Neural progenitor cell (in vitro differentiated cells): ENCODE results near the gene UEVLD. TPM values are rescaled to one million over a fixed set of nuclear protein-coding genes. Genes with fewer than 3 reads are reported as not detected.

ENCODE experiments used
- DNase-seq: peaks from one replicate; pipeline ENCODE4 v3.0.0-alpha.2; 2016; ENCODE audit warnings: low spot score
- H2AFZ ChIP-seq: fragments of 200-600 bp; sonication (generic); replicated peaks from 2 replicates; pipeline ENCODE4 v1.6.1; 2016; ENCODE audit warnings: antibody characterized with exemption
- H3F3A ChIP-seq: fragments of 200-600 bp; sonication (generic); 2 replicates; pipeline ENCODE4 v1.6.1; 2016; ENCODE audit warnings: antibody characterized with exemption, low read depth
- H3K27ac ChIP-seq: fragments of 200-600 bp; sonication (generic); 2 replicates; pipeline ENCODE4 v1.5.1; 2016; ENCODE audit warnings: mild to moderate bottlenecking
- H3K27me3 ChIP-seq: fragments of 200-600 bp; sonication (generic); 2 replicates; pipeline ENCODE4 v1.6.1; 2016; ENCODE audit warnings: mild to moderate bottlenecking, moderate library complexity
- H3K36me3 ChIP-seq: fragments of 200-600 bp; sonication (generic); 2 replicates; pipeline ENCODE4 v1.5.1; 2016
- H3K4me1 ChIP-seq: fragments of 200-600 bp; sonication (generic); 2 replicates; pipeline ENCODE4 v1.6.1; 2016; ENCODE audit warnings: mixed run types
- H3K4me2 ChIP-seq: fragments of 200-600 bp; sonication (generic); 2 replicates; pipeline ENCODE4 v1.6.1; 2016
- H3K4me3 ChIP-seq: fragments of 200-600 bp; sonication (generic); 2 replicates; pipeline ENCODE4 v1.5.1; 2016
- H3K79me2 ChIP-seq: fragments of 200-600 bp; sonication (generic); 2 replicates; pipeline ENCODE4 v1.6.1; 2016; ENCODE audit warnings: low read depth
- H3K9ac ChIP-seq: fragments of 200-600 bp; sonication (generic); 2 replicates; pipeline ENCODE4 v1.6.1; 2016
- H3K9me3 ChIP-seq: fragments of 200-600 bp; sonication (generic); 2 replicates; pipeline ENCODE4 v1.5.1; 2016; ENCODE audit warnings: low read depth
- H4K20me1 ChIP-seq: fragments of 200-600 bp; sonication (generic); 2 replicates; pipeline ENCODE4 v1.6.1; 2016; ENCODE audit warnings: low read depth
- H3K27ac Mint-ChIP-seq: 3 replicates; pipeline ENCODE4 v1.8.0; 2021; ENCODE audit warnings: mixed read lengths
- H3K27me3 Mint-ChIP-seq: 2 replicates; pipeline ENCODE4 v1.8.0; 2022; ENCODE audit warnings: low read depth, mild to moderate bottlenecking, inconsistent platforms, moderate library complexity, mixed read lengths; ENCODE audit not compliant: insufficient read depth
- H3K36me3 Mint-ChIP-seq: 3 replicates; pipeline ENCODE4 v1.8.0; 2021; ENCODE audit warnings: mixed read lengths
- H3K4me1 Mint-ChIP-seq: 3 replicates; pipeline ENCODE4 v1.8.0; 2021; ENCODE audit warnings: mixed read lengths
- H3K4me3 Mint-ChIP-seq: 3 replicates; pipeline ENCODE4 v1.8.0; 2021; ENCODE audit warnings: mild to moderate bottlenecking, moderate library complexity, mixed read lengths
- H3K9me3 Mint-ChIP-seq: 3 replicates; pipeline ENCODE4 v1.8.0; 2020; ENCODE audit warnings: mixed read lengths
- EZH2 ChIP-seq: fragments of 200-600 bp; sonication (generic); IDR thresholded peaks from 2 replicates; pipeline ENCODE4 v1.6.1; 2017; ENCODE audit warnings: antibody characterized with exemption, mild to moderate bottlenecking, moderate library complexity
- EZH2phosphoT487 ChIP-seq: fragments of 200-600 bp; sonication (generic); IDR thresholded peaks from 2 replicates; pipeline ENCODE4 v1.6.1; 2017; ENCODE audit warnings: antibody characterized with exemption
- total RNA-seq: library from RNA; depleted of rRNA; stranded (reverse); fragments of >200 nt; gene quantifications from 2 replicates; pipeline ENCODE4 v1.2.3, GENCODE V29; 2015; ENCODE audit warnings: low replicate concordance
- TF ChIP-seq, protein P1 (sequence below): fragments of 200-600 bp; sonication (generic); IDR thresholded peaks from 2 replicates; pipeline ENCODE4 v1.5.1; 2017; ENCODE audit warnings: antibody characterized with exemption, mild to moderate bottlenecking

Gene UEVLD
- total RNA-seq, 1 donor from 2014 or later: 20.4 TPM

- TF ChIP-seq, protein P1, sequence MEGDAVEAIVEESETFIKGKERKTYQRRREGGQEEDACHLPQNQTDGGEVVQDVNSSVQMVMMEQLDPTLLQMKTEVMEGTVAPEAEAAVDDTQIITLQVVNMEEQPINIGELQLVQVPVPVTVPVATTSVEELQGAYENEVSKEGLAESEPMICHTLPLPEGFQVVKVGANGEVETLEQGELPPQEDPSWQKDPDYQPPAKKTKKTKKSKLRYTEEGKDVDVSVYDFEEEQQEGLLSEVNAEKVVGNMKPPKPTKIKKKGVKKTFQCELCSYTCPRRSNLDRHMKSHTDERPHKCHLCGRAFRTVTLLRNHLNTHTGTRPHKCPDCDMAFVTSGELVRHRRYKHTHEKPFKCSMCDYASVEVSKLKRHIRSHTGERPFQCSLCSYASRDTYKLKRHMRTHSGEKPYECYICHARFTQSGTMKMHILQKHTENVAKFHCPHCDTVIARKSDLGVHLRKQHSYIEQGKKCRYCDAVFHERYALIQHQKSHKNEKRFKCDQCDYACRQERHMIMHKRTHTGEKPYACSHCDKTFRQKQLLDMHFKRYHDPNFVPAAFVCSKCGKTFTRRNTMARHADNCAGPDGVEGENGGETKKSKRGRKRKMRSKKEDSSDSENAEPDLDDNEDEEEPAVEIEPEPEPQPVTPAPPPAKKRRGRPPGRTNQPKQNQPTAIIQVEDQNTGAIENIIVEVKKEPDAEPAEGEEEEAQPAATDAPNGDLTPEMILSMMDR: no peak
- TF ChIP-seq EZH2 (no peak), EZH2phosphoT487 (no peak)
- Histone ChIP-seq H3K4me2 (no peak overlapping the region), H3F3A (no peaks in the 10 kb centered on the region), H3K4me1 (no peaks in the 10 kb centered on the region), H4K20me1 (no peaks in the 10 kb centered on the region), H3K27me3 (no peaks in the 10 kb centered on the region), H3K27ac (no peak overlapping the region), H3K79me2 (no peaks in the 10 kb centered on the region), H2AFZ (no peak overlapping the region), H3K36me3 (no peaks in the 10 kb centered on the region), H3K9me3 (no peaks in the 10 kb centered on the region), H3K9ac (no peak overlapping the region), H3K4me3 (no peak overlapping the region)
- Mint-ChIP-seq H3K36me3 (peaks cover 4% of the 10 kb centered on the region), H3K9me3 (no peaks in the 10 kb centered on the region), H3K4me3 (no peak overlapping the region), H3K4me1 (no peaks in the 10 kb centered on the region), H3K27me3 (no peaks in the 10 kb centered on the region), H3K27ac (no peak overlapping the region)
- no peak for DNase-seq
Observed at GRCh38 chr11:18567081-18567480, 21.5 kb downstream of the UEVLD start.

DNA sequence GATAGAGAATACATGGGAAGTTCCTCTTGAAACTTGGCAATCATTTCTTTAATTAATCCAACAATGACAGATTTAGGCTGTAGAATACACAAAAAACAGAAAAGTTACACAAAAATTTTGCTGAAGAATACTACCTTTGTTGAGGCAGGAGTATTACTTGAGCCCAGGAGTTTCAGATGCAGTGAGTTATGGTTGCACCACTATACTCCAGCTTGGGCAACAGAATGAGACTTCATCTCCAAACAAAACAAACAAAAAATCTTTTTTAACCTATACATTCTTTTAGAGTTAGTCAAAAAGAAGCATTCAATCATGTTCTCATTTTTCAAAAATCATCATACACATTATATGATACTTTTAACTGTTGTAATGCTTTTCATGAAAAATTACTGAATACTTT is 22.1 kb downstream of the UEVLD start:
- Mint-ChIP-seq H3K36me3 (peaks cover 4% of the 10 kb centered on the region), H3K4me3 (no peak overlapping the region), H3K4me1 (no peaks in the 10 kb centered on the region), H3K27me3 (no peaks in the 10 kb centered on the region), H3K27ac (no peak overlapping the region), H3K9me3 (no peaks in the 10 kb centered on the region)
- no peaks in the 10 kb centered on the region for H3K4me1 ChIP-seq
- no peaks in the 10 kb centered on the region for H4K20me1 ChIP-seq
- no peaks in the 10 kb centered on the region for H3K27me3 ChIP-seq
- H3K9ac ChIP-seq: no peak overlapping the region
- no peak for TF ChIP-seq EZH2phosphoT487
- TF ChIP-seq, protein P1: no peak
- TF ChIP-seq EZH2: no peak
- no peaks in the 10 kb centered on the region for H3K9me3 ChIP-seq
- no peaks in the 10 kb centered on the region for H3K36me3 ChIP-seq
- no peak overlapping the region for H2AFZ ChIP-seq
- no peaks in the 10 kb centered on the region for H3K79me2 ChIP-seq
- H3K4me2 ChIP-seq: no peak overlapping the region
- no peak for DNase-seq
- H3F3A ChIP-seq: no peaks in the 10 kb centered on the region
- H3K4me3 ChIP-seq: no peak overlapping the region
- no peak overlapping the region for H3K27ac ChIP-seq

DNA sequence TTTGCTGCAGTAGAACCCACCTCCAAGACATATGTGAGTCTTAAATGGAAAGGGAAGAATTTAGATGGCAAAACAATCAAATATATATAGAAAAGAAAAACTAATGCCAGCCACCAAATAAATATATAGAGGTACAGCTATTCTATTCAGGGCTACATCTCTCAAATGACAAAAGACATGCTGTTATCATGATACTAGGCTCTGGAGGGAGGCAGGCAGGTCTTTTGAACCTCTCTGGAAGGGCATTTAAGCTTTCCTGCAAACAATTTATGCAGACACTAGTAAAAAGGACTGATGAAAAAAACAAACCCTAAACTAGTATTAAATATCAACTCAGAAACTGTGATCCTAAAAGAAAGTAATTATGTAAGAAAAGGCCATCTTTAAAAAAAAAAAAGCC is 24.4 kb downstream of the UEVLD start:
- Histone ChIP-seq H2AFZ (no peak overlapping the region), H3F3A (no peaks in the 10 kb centered on the region), H3K79me2 (no peaks in the 10 kb centered on the region), H3K27me3 (no peaks in the 10 kb centered on the region), H3K4me2 (no peak overlapping the region), H3K4me1 (no peaks in the 10 kb centered on the region), H4K20me1 (no peaks in the 10 kb centered on the region), H3K4me3 (no peak overlapping the region), H3K27ac (no peak overlapping the region), H3K9me3 (no peaks in the 10 kb centered on the region), H3K9ac (no peak overlapping the region), H3K36me3 (no peaks in the 10 kb centered on the region)
- no peaks in the 10 kb centered on the region for H3K36me3 Mint-ChIP-seq
- H3K27ac Mint-ChIP-seq: no peak overlapping the region
- H3K4me3 Mint-ChIP-seq: no peak overlapping the region
- no peaks in the 10 kb centered on the region for H3K9me3 Mint-ChIP-seq
- TF ChIP-seq EZH2phosphoT487: no peak
- TF ChIP-seq, protein P1: no peak
- no peak for TF ChIP-seq EZH2
- H3K4me1 Mint-ChIP-seq: no peaks in the 10 kb centered on the region
- DNase-seq: no peak
- H3K27me3 Mint-ChIP-seq: no peaks in the 10 kb centered on the region
